ENCODE data around the gene NTSR1.

NTSR1 gene

GRCh38 chr20:62771396-62772102, 62.9 kb downstream of the NTSR1 start:
- TF ChIP-seq CTCF (conservative IDR thresholded peaks at IDR 0.05; ENCODE audit: control insufficient read depth, insufficient read depth, low read depth, low read length) = no peak
- no peak overlapping the region for H3K4me3 ChIP-seq (ENCODE audit: control insufficient read depth, low read depth, low read length)
- no peak for DNase-seq (ENCODE audit: low read depth)

GRCh38 chr20:62772103-62772611, 63.5 kb downstream of the NTSR1 start:
- no peak for DNase-seq (ENCODE audit: low read depth)
- no peak for TF ChIP-seq CTCF (conservative IDR thresholded peaks at IDR 0.05; ENCODE audit: control insufficient read depth, insufficient read depth, low read depth, low read length)

GRCh38 chr20:62772619-62772989, 64.0 kb downstream of the NTSR1 start:
- no peak overlapping the region for H3K4me3 ChIP-seq (ENCODE audit: control insufficient read depth, low read depth, low read length)
- TF ChIP-seq CTCF (conservative IDR thresholded peaks at IDR 0.05; ENCODE audit: control insufficient read depth, insufficient read depth, low read depth, low read length) = no peak
- DNase-seq (ENCODE audit: low read depth) = no peak

More at GRCh38 chr20:62772103-62772611, 63.5 kb downstream of the NTSR1 start:
- no peak overlapping the region for H3K4me3 ChIP-seq (ENCODE audit: control insufficient read depth, low read depth, low read length)

GRCh38 chr20:62772990-62773844, 64.6 kb downstream of the NTSR1 start:
- DNase-seq (ENCODE audit: low read depth) = no peak
- no peak overlapping the region for H3K4me3 ChIP-seq (ENCODE audit: control insufficient read depth, low read depth, low read length)
- no peak for TF ChIP-seq CTCF (conservative IDR thresholded peaks at IDR 0.05; ENCODE audit: control insufficient read depth, insufficient read depth, low read depth, low read length)

- H3K4me3 ChIP-seq (ENCODE audit: control insufficient read depth, low read depth, low read length) = no peak overlapping the region
- DNase-seq (ENCODE audit: low read depth) = no peak
- TF ChIP-seq CTCF (conservative IDR thresholded peaks at IDR 0.05; ENCODE audit: control insufficient read depth, insufficient read depth, low read depth, low read length) = no peak
Observed at GRCh38 chr20:62773845-62774714, 65.4 kb downstream of the NTSR1 start.

GRCh38 chr20:62774762-62775161, 66.1 kb downstream of the NTSR1 start:
- DNase-seq (ENCODE audit: low read depth) = no peak
- H3K4me3 ChIP-seq (ENCODE audit: control insufficient read depth, low read depth, low read length) = no peak overlapping the region
- TF ChIP-seq CTCF (conservative IDR thresholded peaks at IDR 0.05; ENCODE audit: control insufficient read depth, insufficient read depth, low read depth, low read length) = no peak
